Measurements from ENCODE around the gene CD63. TPM values are rescaled to one million over a fixed set of nuclear protein-coding genes. Genes with fewer than 3 reads are reported as not detected.
"Not testable (repeated sequence)": the region's sequence is repeated elsewhere in the genome, so short reads cannot be mapped to it uniquely, and the experiment has no call there.

Gene CD63
- total and polyA plus RNA-seq, 3 experiments from 2014 or later = 200 to 375 (median 202) TPM

GRCh38 chr12:55758575-55758974 is 29.8 kb upstream of the CD63 start:
- H3K27ac ChIP-seq (ENCODE audit: low read depth, low read length); H3K4me3 ChIP-seq (ENCODE audit: low read length); POLR2A ChIA-PET; H3K9me3 Mint-ChIP-seq; DNase-seq; H3K9me3 ChIP-seq (ENCODE audit: low read length); H3K27me3 Mint-ChIP-seq; H3K27me3 ChIP-seq (ENCODE audit: insufficient read depth, low read length, poor library complexity, severe bottlenecking); H3K4me1 ChIP-seq (ENCODE audit: insufficient read depth, low read length); H3K4me3 Mint-ChIP-seq: not testable (repeated sequence)
- Mint-ChIP-seq H3K36me3 (peaks cover 10 to 76% (median 14%) of the 10 kb centered on the region in 3 donors), H3K4me1 (peaks cover 2 to 12% (median 4%) of the 10 kb centered on the region in 3 donors), H3K27ac (peak overlapping the region in 2 of 8 donors; percentile 54 to 92)
- CTCF ChIA-PET = interaction anchor here (1.0 to 1.3 kb wide), 2 partner anchors 11 to 271 kb away, joined by 3 read pairs; no protein-coding TSS in a partner anchor
- peaks cover 49% of the 10 kb centered on the region for H3K36me3 ChIP-seq (ENCODE audit: insufficient read depth, low read length)

GRCh38 chr12:55757701-55758100 is 28.9 kb upstream of the CD63 start:
- no peaks in the 10 kb centered on the region for H3K27me3 ChIP-seq (ENCODE audit: insufficient read depth, low read length, poor library complexity, severe bottlenecking)
- Mint-ChIP-seq H3K4me1 (peaks cover 2 to 12% (median 4%) of the 10 kb centered on the region in 3 donors), H3K27me3 (no peaks in the 10 kb centered on the region), H3K36me3 (peaks cover 10 to 77% (median 14%) of the 10 kb centered on the region in 3 donors), H3K4me3 (no peak overlapping the region), H3K9me3 (no peaks in the 10 kb centered on the region), H3K27ac (peak overlapping the region in 7 of 8 donors; percentile 11 to 92 (median 54))
- CTCF ChIA-PET = interaction anchor here (1.0 to 3.7 kb wide), 4 partner anchors 10 to 272 kb away, joined by 3 to 16 read pairs (median 4); partner anchors contain the start of gene GDF11
- no peak overlapping the region for H3K4me3 ChIP-seq (ENCODE audit: low read length)
- H3K4me1 ChIP-seq (ENCODE audit: insufficient read depth, low read length) = no peaks in the 10 kb centered on the region
- POLR2A ChIA-PET = no interaction called here
- H3K9me3 ChIP-seq (ENCODE audit: low read length) = no peaks in the 10 kb centered on the region
- no peak for DNase-seq
- peaks cover 49% of the 10 kb centered on the region for H3K36me3 ChIP-seq (ENCODE audit: insufficient read depth, low read length)
- H3K27ac ChIP-seq (ENCODE audit: low read depth, low read length) = no peak overlapping the region

GRCh38 chr12:55755246-55755645 is 26.4 kb upstream of the CD63 start:
- Mint-ChIP-seq H3K27me3 (no peaks in the 10 kb centered on the region), H3K4me3 (no peak overlapping the region), H3K27ac (peak overlapping the region in 7 of 8 donors; percentile 7 to 86 (median 71)), H3K4me1 (peaks cover 0 to 6% (median 0%) of the 10 kb centered on the region in 3 donors), H3K9me3 (no peaks in the 10 kb centered on the region), H3K36me3 (peaks cover 7 to 83% (median 12%) of the 10 kb centered on the region in 3 donors)
- ChIA-PET POLR2A (no interaction called here), CTCF (interaction anchor here (3.7 kb wide), 1 partner anchor 11 kb away, joined by 16 read pairs; the partner anchor contains the start of gene GDF11)
- no peak for DNase-seq
- H3K4me3 ChIP-seq (ENCODE audit: low read length) = no peak overlapping the region
- no peaks in the 10 kb centered on the region for H3K27me3 ChIP-seq (ENCODE audit: insufficient read depth, low read length, poor library complexity, severe bottlenecking)
- H3K36me3 ChIP-seq (ENCODE audit: insufficient read depth, low read length) = peaks cover 52% of the 10 kb centered on the region
- H3K27ac ChIP-seq (ENCODE audit: low read depth, low read length) = no peak overlapping the region
- H3K4me1 ChIP-seq (ENCODE audit: insufficient read depth, low read length) = no peaks in the 10 kb centered on the region
- H3K9me3 ChIP-seq (ENCODE audit: low read length) = no peaks in the 10 kb centered on the region

- Mint-ChIP-seq H3K27me3 (no peaks in the 10 kb centered on the region), H3K36me3 (peaks cover 0 to 50% (median 3%) of the 10 kb centered on the region in 3 donors), H3K4me3 (no peak overlapping the region), H3K9me3 (no peaks in the 10 kb centered on the region), H3K4me1 (peaks cover 20 to 37% (median 32%) of the 10 kb centered on the region in 3 donors), H3K27ac (peak overlapping the region; percentile 7 to 83 (median 59))
- no peak overlapping the region for H3K27ac ChIP-seq (ENCODE audit: low read depth, low read length)
- H3K4me3 ChIP-seq (ENCODE audit: low read length) = no peak overlapping the region
- peaks cover 14% of the 10 kb centered on the region for H3K36me3 ChIP-seq (ENCODE audit: insufficient read depth, low read length)
- ChIA-PET POLR2A (interaction anchor here (0.6 kb wide), 1 partner anchor 11 kb away, joined by 4 read pairs; no protein-coding TSS in a partner anchor), CTCF (interaction anchor here (0.9 to 4.0 kb wide), 3 partner anchors 10 to 192 kb away, joined by 3 to 21 read pairs (median 3); no protein-coding TSS in a partner anchor)
- no peaks in the 10 kb centered on the region for H3K9me3 ChIP-seq (ENCODE audit: low read length)
- no peaks in the 10 kb centered on the region for H3K27me3 ChIP-seq (ENCODE audit: insufficient read depth, low read length, poor library complexity, severe bottlenecking)
- peaks cover 15% of the 10 kb centered on the region for H3K4me1 ChIP-seq (ENCODE audit: insufficient read depth, low read length)
- DNase-seq = no peak
These were observed 19.6 kb upstream of the CD63 start for GRCh38 chr12:55748230-55748993.

GRCh38 chr12:55746913-55747231 is 18.1 kb upstream of the CD63 start:
- Histone ChIP-seq H3K4me3 (ENCODE audit: low read length) (no peak overlapping the region), H3K27me3 (ENCODE audit: insufficient read depth, low read length, poor library complexity, severe bottlenecking) (no peaks in the 10 kb centered on the region), H3K4me1 (ENCODE audit: insufficient read depth, low read length) (peaks cover 20% of the 10 kb centered on the region), H3K36me3 (ENCODE audit: insufficient read depth, low read length) (peaks cover 10% of the 10 kb centered on the region), H3K27ac (ENCODE audit: low read depth, low read length) (no peak overlapping the region), H3K9me3 (ENCODE audit: low read length) (no peaks in the 10 kb centered on the region)
- no peaks in the 10 kb centered on the region for H3K27me3 Mint-ChIP-seq
- peak overlapping the region in 7 of 8 donors; percentile 33 to 76 (median 52) for H3K27ac Mint-ChIP-seq
- CTCF ChIA-PET = interaction anchor here (1.3 to 4.0 kb wide), 4 partner anchors 9 to 193 kb away, joined by 3 to 21 read pairs (median 4); no protein-coding TSS in a partner anchor
- no peaks in the 10 kb centered on the region for H3K9me3 Mint-ChIP-seq
- peaks cover 0 to 37% (median 3%) of the 10 kb centered on the region in 3 donors for H3K36me3 Mint-ChIP-seq
- POLR2A ChIA-PET = interaction anchor here (0.9 to 1.0 kb wide), 2 partner anchors 9 to 227 kb away, joined by 3 to 8 read pairs; partner anchors contain the start of gene RAB5B
- peak overlapping the region in 1 of 7 donors; percentile 4 for H3K4me3 Mint-ChIP-seq
- peaks cover 28 to 42% (median 42%) of the 10 kb centered on the region in 3 donors for H3K4me1 Mint-ChIP-seq
- DNase-seq = no peak

- Histone ChIP-seq H3K27ac (ENCODE audit: low read depth, low read length) (no peak overlapping the region), H3K9me3 (ENCODE audit: low read length) (no peaks in the 10 kb centered on the region), H3K27me3 (ENCODE audit: insufficient read depth, low read length, poor library complexity, severe bottlenecking) (no peaks in the 10 kb centered on the region), H3K4me3 (ENCODE audit: low read length) (no peak overlapping the region), H3K36me3 (ENCODE audit: insufficient read depth, low read length) (peaks cover 4% of the 10 kb centered on the region), H3K4me1 (ENCODE audit: insufficient read depth, low read length) (peaks cover 20% of the 10 kb centered on the region)
- ChIA-PET POLR2A (interaction anchor here (0.9 kb wide), 1 partner anchor 228 kb away, joined by 8 read pairs; the partner anchor contains the start of gene RAB5B), CTCF (interaction anchor here (1.3 to 4.0 kb wide), 4 partner anchors 8 to 193 kb away, joined by 3 to 21 read pairs (median 4); no protein-coding TSS in a partner anchor)
- no peak for DNase-seq
- Mint-ChIP-seq H3K36me3 (peaks cover 0 to 32% (median 3%) of the 10 kb centered on the region in 3 donors), H3K9me3 (no peaks in the 10 kb centered on the region), H3K4me1 (peaks cover 28 to 44% (median 42%) of the 10 kb centered on the region in 3 donors), H3K27ac (peak overlapping the region; percentile 4 to 86 (median 44)), H3K27me3 (no peaks in the 10 kb centered on the region), H3K4me3 (peak overlapping the region in 4 of 7 donors; percentile 9 to 86 (median 15))
These were observed 17.5 kb upstream of the CD63 start for GRCh38 chr12:55746174-55746912.

GRCh38 chr12:55745361-55746173 is 16.8 kb upstream of the CD63 start:
- ChIA-PET POLR2A (interaction anchor here (0.5 kb wide), 1 partner anchor 79 kb away, joined by 4 read pairs; no protein-coding TSS in a partner anchor), CTCF (interaction anchor here (1.8 to 4.0 kb wide), 4 partner anchors 7 to 194 kb away, joined by 8 to 21 read pairs (median 13); no protein-coding TSS in a partner anchor)
- no peak overlapping the region for H3K4me3 ChIP-seq (ENCODE audit: low read length)
- no peaks in the 10 kb centered on the region for H3K27me3 Mint-ChIP-seq
- peaks cover 20% of the 10 kb centered on the region for H3K4me1 ChIP-seq (ENCODE audit: insufficient read depth, low read length)
- no peak for DNase-seq
- H3K9me3 Mint-ChIP-seq = no peaks in the 10 kb centered on the region
- H3K9me3 ChIP-seq (ENCODE audit: low read length) = no peaks in the 10 kb centered on the region
- H3K4me1 Mint-ChIP-seq = peaks cover 28 to 44% (median 42%) of the 10 kb centered on the region in 3 donors
- no peak overlapping the region for H3K27ac ChIP-seq (ENCODE audit: low read depth, low read length)
- no peaks in the 10 kb centered on the region for H3K27me3 ChIP-seq (ENCODE audit: insufficient read depth, low read length, poor library complexity, severe bottlenecking)
- H3K36me3 Mint-ChIP-seq = peaks cover 0 to 24% (median 3%) of the 10 kb centered on the region in 3 donors
- H3K27ac Mint-ChIP-seq = peak overlapping the region in 7 of 8 donors; percentile 4 to 93 (median 82)
- H3K36me3 ChIP-seq (ENCODE audit: insufficient read depth, low read length) = no peaks in the 10 kb centered on the region
- H3K4me3 Mint-ChIP-seq = peak overlapping the region; percentile 11 to 93 (median 91)

Data from CD8-positive, alpha-beta memory T cell (primary cell).